ENCODE measurements around the gene PCSK2. TPM values are rescaled to one million over a fixed set of nuclear protein-coding genes. Genes with fewer than 3 reads are reported as not detected.

PCSK2 gene
- total and polyA plus RNA-seq, 4 donors, result 0.13 to 2.2 TPM; not detected in 2

- WGBS, 2 donors, result 55 to 58% methylated on average over 5 of the region's 5 CpGs
- Histone ChIP-seq H3K27me3 (ENCODE audit: control insufficient read depth in 1 of 2, insufficient read depth in 2 of 2, low read length in 1 of 2) (no peaks in the 10 kb centered on the region), H3K4me3 (ENCODE audit: low read length in 2 of 2) (no peak overlapping the region), H3K9me3 (ENCODE audit: control insufficient read depth, low read length) (no peaks in the 10 kb centered on the region), H3K27ac (ENCODE audit: low read depth in 1 of 2, low read length in 2 of 2) (no peak overlapping the region), H3K4me1 (ENCODE audit: control insufficient read depth in 1 of 2, insufficient read depth in 2 of 2, low read length in 2 of 2) (no peaks in the 10 kb centered on the region), H3K36me3 (ENCODE audit: control insufficient read depth in 1 of 2, insufficient read depth in 2 of 2, low read length in 1 of 2) (no peaks in the 10 kb centered on the region)
- DNase-seq (no peak), ATAC-seq (ENCODE audit: low FRiP score) (no peak)
- intact Hi-C loops (cut with DNase I), result no loop called here
Measured at GRCh38 chr20:17314264-17314663, 87.4 kb downstream of the PCSK2 start.

DNA sequence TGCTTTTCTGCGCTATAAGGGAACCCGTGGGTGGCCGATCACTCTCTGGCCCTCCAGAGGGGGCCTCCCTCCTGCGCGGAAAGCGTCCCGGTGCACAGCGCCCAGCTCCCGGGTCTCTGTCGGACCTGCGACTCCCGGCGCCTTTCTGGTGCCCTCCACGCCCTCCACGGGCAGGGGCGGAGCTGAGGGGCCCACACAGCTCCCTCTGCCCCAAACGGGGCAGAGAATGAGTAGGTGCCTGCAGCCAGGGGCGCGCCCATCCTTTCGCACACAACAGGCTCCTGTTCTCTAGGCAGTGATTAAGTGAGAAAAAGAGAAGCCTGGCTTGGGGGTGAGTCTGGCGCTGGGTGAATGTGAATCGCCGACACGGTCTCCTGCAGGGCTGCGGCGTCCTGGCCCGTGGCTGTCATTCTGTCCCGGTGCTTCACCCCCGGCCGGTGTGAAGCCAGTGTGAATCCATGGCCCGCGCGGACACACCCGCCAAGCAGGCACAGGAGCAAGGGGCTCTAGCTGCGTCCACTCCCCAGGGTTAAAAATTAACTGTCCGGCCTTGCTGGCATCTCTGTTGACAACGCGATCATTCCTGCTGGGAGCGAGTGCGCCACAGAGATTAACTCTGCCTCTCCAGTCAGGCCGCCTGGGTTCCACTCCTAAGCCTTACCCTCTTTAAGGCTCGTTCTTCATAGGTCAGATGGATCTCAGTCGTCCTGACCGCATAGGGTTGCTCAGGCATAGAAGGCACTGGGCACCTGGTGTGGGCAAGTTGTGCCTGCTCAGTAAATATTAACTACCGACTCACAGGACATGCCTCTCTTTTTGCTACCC lies 88.8 kb downstream of the PCSK2 start:
- ATAC-seq (ENCODE audit: low FRiP score), result peak; percentile 15
- intact Hi-C loops (cut with DNase I), result no loop called here

DNA sequence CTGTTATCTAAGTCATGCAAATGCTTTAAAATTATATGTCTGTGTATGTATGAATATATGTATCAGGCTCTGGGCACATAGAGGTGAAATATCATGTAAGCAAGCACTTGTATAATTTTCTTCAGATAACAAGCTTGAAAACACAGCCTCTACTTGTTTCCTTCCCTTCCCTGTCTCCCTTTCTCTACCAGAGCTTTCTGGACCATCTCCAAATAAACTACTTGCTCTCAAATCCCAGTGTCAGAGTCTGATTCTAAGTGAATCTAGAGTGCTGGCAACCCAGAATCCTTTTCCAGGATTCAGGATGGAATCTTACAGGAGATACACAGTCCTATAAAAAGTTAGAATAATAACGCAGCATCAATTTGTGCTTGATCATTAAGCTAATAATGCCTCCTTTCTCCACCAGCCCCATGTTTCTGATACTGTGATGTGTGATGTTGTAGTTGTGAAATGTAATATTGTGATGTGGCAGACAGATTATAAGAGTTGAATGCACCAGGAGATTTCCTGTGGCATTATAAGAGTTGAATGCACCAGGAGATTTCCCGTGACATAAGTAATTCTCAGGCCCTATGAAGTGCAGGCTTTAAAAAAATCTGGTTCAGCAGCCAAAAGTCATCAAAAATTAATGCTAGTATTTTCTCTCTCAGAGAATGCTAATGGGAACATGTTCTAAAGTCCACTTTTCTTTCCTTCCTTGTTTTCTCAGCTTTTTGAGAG lies 89.6 kb downstream of the PCSK2 start:
- no peak for DNase-seq

More for the DNA sequence above, 88.8 kb downstream of the PCSK2 start:
- Histone ChIP-seq H3K27me3 (ENCODE audit: control insufficient read depth in 1 of 2, insufficient read depth in 2 of 2, low read length in 1 of 2) (no peaks in the 10 kb centered on the region), H3K36me3 (ENCODE audit: control insufficient read depth in 1 of 2, insufficient read depth in 2 of 2, low read length in 1 of 2) (no peaks in the 10 kb centered on the region), H3K9me3 (ENCODE audit: control insufficient read depth, low read length) (no peaks in the 10 kb centered on the region), H3K27ac (ENCODE audit: low read depth in 1 of 2, low read length in 2 of 2) (no peak overlapping the region), H3K4me3 (ENCODE audit: low read length in 2 of 2) (no peak overlapping the region), H3K4me1 (ENCODE audit: control insufficient read depth in 1 of 2, insufficient read depth in 2 of 2, low read length in 2 of 2) (no peaks in the 10 kb centered on the region)
- WGBS, 2 donors, result 8% methylated on average over 45 of the region's 45 CpGs
- no peak for DNase-seq

GRCh38 chr20:17317341-17317740 lies 90.5 kb downstream of the PCSK2 start:
- no peaks in the 10 kb centered on the region for H3K36me3 ChIP-seq (ENCODE audit: control insufficient read depth in 1 of 2, insufficient read depth in 2 of 2, low read length in 1 of 2)
- H3K4me3 ChIP-seq (ENCODE audit: low read length in 2 of 2), result no peak overlapping the region
- H3K4me1 ChIP-seq (ENCODE audit: control insufficient read depth in 1 of 2, insufficient read depth in 2 of 2, low read length in 2 of 2), result no peaks in the 10 kb centered on the region
- no peaks in the 10 kb centered on the region for H3K9me3 ChIP-seq (ENCODE audit: control insufficient read depth, low read length)
- intact Hi-C loops (cut with DNase I), result no loop called here
- ATAC-seq (ENCODE audit: low FRiP score) (no peak), DNase-seq (no peak)
- H3K27me3 ChIP-seq (ENCODE audit: control insufficient read depth in 1 of 2, insufficient read depth in 2 of 2, low read length in 1 of 2), result no peaks in the 10 kb centered on the region
- H3K27ac ChIP-seq (ENCODE audit: low read depth in 1 of 2, low read length in 2 of 2), result no peak overlapping the region
- 20 to 30% methylated on average over 2 of the region's 2 CpGs for WGBS, 2 donors

More for the DNA sequence above, 89.6 kb downstream of the PCSK2 start:
- intact Hi-C loops (cut with DNase I), result no loop called here
- no peaks in the 10 kb centered on the region for H3K27me3 ChIP-seq (ENCODE audit: control insufficient read depth in 1 of 2, insufficient read depth in 2 of 2, low read length in 1 of 2)
- no peaks in the 10 kb centered on the region for H3K36me3 ChIP-seq (ENCODE audit: control insufficient read depth in 1 of 2, insufficient read depth in 2 of 2, low read length in 1 of 2)
- no peak overlapping the region for H3K4me3 ChIP-seq (ENCODE audit: low read length in 2 of 2)
- H3K4me1 ChIP-seq (ENCODE audit: control insufficient read depth in 1 of 2, insufficient read depth in 2 of 2, low read length in 2 of 2), result no peaks in the 10 kb centered on the region
- H3K9me3 ChIP-seq (ENCODE audit: control insufficient read depth, low read length), result no peaks in the 10 kb centered on the region
- no peak overlapping the region for H3K27ac ChIP-seq (ENCODE audit: low read depth in 1 of 2, low read length in 2 of 2)
- 75 to 82% methylated on average over 2 of the region's 2 CpGs for WGBS, 2 donors
- no peak for ATAC-seq (ENCODE audit: low FRiP score)

DNA sequence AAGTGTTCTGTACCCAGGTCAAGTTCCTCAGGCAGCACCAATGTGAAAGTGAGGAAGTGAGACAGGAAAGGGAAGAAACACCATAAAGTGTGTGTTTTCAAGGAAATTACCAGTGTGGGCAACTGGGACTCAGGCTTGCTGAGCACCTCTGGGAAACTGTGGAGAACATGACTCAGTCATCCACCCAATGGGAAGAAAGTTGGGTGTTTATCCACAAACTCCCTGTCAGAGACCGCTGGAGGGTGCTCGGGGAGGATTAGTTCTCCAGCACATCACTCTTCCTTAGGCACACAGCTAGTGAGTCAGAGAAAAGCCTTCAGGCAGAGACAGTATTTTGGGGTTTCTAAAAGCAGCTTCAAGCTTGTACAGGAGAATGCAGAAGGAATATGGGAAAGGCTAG lies 93.6 kb downstream of the PCSK2 start:
- no peaks in the 10 kb centered on the region for H3K9me3 ChIP-seq (ENCODE audit: control insufficient read depth, low read length)
- WGBS, 2 donors, result 45 to 64% methylated on average over 2 of the region's 2 CpGs
- H3K4me1 ChIP-seq (ENCODE audit: control insufficient read depth in 1 of 2, insufficient read depth in 2 of 2, low read length in 2 of 2), result no peaks in the 10 kb centered on the region
- H3K4me3 ChIP-seq (ENCODE audit: low read length in 2 of 2), result no peak overlapping the region
- H3K27me3 ChIP-seq (ENCODE audit: control insufficient read depth in 1 of 2, insufficient read depth in 2 of 2, low read length in 1 of 2), result no peaks in the 10 kb centered on the region
- intact Hi-C loops (cut with DNase I), result no loop called here
- H3K36me3 ChIP-seq (ENCODE audit: control insufficient read depth in 1 of 2, insufficient read depth in 2 of 2, low read length in 1 of 2), result no peaks in the 10 kb centered on the region
- DNase-seq, result no peak
- H3K27ac ChIP-seq (ENCODE audit: low read depth in 1 of 2, low read length in 2 of 2), result no peak overlapping the region
- no peak for ATAC-seq (ENCODE audit: low FRiP score)

DNA sequence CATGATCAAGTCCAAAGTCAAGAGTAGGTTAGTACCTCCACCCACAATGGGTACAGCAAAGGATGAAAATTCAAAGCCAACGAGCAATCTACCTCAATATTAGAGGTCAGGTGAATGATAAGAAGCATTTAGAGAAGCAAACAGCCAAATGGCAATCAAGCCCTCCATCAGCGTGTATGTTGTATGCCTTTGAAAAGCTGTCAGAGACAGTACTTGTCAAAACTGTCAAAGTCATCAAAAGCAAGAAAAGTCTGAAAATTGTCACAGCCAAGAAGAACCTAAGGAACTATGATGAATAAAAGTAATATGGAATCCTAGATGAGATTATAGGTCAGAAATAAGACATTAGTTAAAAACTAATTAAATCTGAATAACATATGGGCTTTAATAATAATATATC lies 99.3 kb downstream of the PCSK2 start:
- Histone ChIP-seq H3K4me1 (ENCODE audit: control insufficient read depth in 1 of 2, insufficient read depth in 2 of 2, low read length in 2 of 2) (no peaks in the 10 kb centered on the region), H3K4me3 (ENCODE audit: low read length in 2 of 2) (no peak overlapping the region), H3K27ac (ENCODE audit: low read depth in 1 of 2, low read length in 2 of 2) (no peak overlapping the region), H3K9me3 (ENCODE audit: control insufficient read depth, low read length) (no peaks in the 10 kb centered on the region), H3K36me3 (ENCODE audit: control insufficient read depth in 1 of 2, insufficient read depth in 2 of 2, low read length in 1 of 2) (no peaks in the 10 kb centered on the region), H3K27me3 (ENCODE audit: control insufficient read depth in 1 of 2, insufficient read depth in 2 of 2, low read length in 1 of 2) (no peaks in the 10 kb centered on the region)
- DNase-seq (no peak), ATAC-seq (ENCODE audit: low FRiP score) (no peak)
- intact Hi-C loops (cut with DNase I), result no loop called here
- WGBS, 2 donors, result 82 to 88% methylated on average over 2 of the region's 2 CpGs

DNA sequence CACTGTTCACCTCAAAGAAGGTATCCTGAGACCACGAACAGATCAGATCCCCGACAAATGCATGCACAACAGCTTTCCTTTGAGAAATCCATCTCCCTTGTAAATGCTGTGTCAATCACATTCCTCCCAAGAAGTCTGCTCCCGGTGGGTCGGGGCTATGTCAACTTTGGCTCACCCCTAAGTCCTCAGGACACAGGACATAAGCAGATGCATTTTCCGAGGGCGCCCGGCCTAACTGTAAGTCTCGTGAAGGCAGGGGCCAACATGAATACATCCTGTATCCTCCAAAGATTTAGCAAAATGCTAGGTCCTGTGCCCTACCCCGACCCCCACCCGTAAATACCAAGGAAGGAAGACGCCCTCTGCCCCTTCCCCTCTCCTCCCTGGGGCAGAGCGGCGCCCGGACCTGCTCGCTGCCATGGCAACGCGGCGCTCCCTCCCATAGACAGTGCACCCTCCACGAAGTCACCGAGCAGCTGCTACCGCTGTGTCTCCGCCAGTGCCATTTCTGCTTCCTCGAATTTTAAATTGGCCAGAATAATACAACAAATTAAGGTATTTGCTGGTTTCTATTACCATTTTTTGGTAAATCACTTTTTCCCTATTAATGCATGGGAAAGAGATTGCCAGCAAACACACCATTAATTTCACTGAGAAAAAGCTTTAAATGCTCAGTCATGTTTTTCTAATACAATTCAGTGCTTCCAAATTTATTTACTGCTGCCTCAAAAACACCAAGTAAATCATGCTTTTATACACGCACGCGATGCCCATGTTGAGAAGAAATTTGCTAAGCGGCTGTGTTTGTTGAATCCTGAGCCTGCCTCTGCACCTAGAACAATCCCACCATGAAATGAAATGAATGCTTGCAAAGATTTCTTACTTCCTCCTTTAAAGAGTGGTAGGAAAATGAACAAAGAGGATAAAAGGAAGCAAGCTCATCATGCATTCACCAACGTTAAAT lies 100.6 kb downstream of the PCSK2 start:
- ATAC-seq (ENCODE audit: low FRiP score) (no peak), DNase-seq (no peak)
- no peaks in the 10 kb centered on the region for H3K36me3 ChIP-seq (ENCODE audit: control insufficient read depth in 1 of 2, insufficient read depth in 2 of 2, low read length in 1 of 2)
- no peak overlapping the region for H3K4me3 ChIP-seq (ENCODE audit: low read length in 2 of 2)
- no peaks in the 10 kb centered on the region for H3K4me1 ChIP-seq (ENCODE audit: control insufficient read depth in 1 of 2, insufficient read depth in 2 of 2, low read length in 2 of 2)
- 21 to 22% methylated on average over 28 of the region's 28 CpGs for WGBS, 2 donors
- intact Hi-C loops (cut with DNase I), result no loop called here
- H3K27ac ChIP-seq (ENCODE audit: low read depth in 1 of 2, low read length in 2 of 2), result no peak overlapping the region
- H3K27me3 ChIP-seq (ENCODE audit: control insufficient read depth in 1 of 2, insufficient read depth in 2 of 2, low read length in 1 of 2), result no peaks in the 10 kb centered on the region
- no peaks in the 10 kb centered on the region for H3K9me3 ChIP-seq (ENCODE audit: control insufficient read depth, low read length)

DNA sequence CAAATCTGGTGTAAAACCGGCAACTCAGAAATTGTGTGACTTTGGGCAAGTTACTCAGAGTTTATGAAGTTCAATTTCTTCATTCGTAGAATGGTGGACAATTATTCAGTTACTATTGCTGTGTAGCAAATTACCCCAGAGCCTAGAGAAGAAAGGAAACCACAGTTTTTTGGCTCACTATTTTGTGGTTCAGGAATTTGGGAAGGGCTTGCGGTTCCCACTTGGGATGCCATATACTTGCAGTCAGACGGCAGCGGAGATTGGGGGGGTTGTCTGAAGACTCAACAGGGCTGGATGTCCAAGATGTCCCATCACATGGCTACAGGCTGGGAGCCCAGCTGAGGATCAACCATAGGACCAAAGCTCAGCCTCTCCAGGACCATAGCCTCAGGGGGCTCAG lies 108.1 kb downstream of the PCSK2 start:
- Histone ChIP-seq H3K36me3 (ENCODE audit: control insufficient read depth in 1 of 2, insufficient read depth in 2 of 2, low read length in 1 of 2) (no peaks in the 10 kb centered on the region), H3K27me3 (ENCODE audit: control insufficient read depth in 1 of 2, insufficient read depth in 2 of 2, low read length in 1 of 2) (no peaks in the 10 kb centered on the region), H3K9me3 (ENCODE audit: control insufficient read depth, low read length) (peaks cover 2% of the 10 kb centered on the region), H3K4me3 (ENCODE audit: low read length in 2 of 2) (no peak overlapping the region), H3K27ac (ENCODE audit: low read depth in 1 of 2, low read length in 2 of 2) (no peak overlapping the region), H3K4me1 (ENCODE audit: control insufficient read depth in 1 of 2, insufficient read depth in 2 of 2, low read length in 2 of 2) (no peaks in the 10 kb centered on the region)
- WGBS, 2 donors, result 73 to 82% methylated on average over 5 of the region's 5 CpGs
- intact Hi-C loops (cut with DNase I), result no loop called here
- no peak for DNase-seq
- ATAC-seq (ENCODE audit: low FRiP score), result no peak
